Measurements from ENCODE around the gene SUMF1.

SUMF1 gene

GRCh38 chr3:4493014-4493940 is 26.2 kb upstream of the SUMF1 start, which contains the start of gene ITPR1:
Gene ITPR1, plus strand, starts transcription at chr3:4493348. Its CDS starts 23,144 bp downstream, at chr3:4516492.
- Histone ChIP-seq H3K36me3 (ENCODE audit: control insufficient read depth in 1 of 2, insufficient read depth in 2 of 2, low read depth in 1 of 2, low read length in 2 of 2) (no peaks in the 10 kb centered on the region), H3K4me1 (ENCODE audit: control insufficient read depth, insufficient read depth, low read depth, low read length) (peaks cover 9% of the 10 kb centered on the region), H2BK120ac (ENCODE audit: low read depth, low read length) (no peak within 1 kb of the TSS), H3K27ac (ENCODE audit: low read length, poor library complexity, severe bottlenecking) (peak within 1 kb of the TSS; percentile 46), H3K4me3 (ENCODE audit: insufficient read depth in 1 of 2, low read depth in 1 of 2, low read length in 2 of 2) (peak within 1 kb of the TSS; percentile 73 to 90), H2BK5ac (ENCODE audit: low read depth, low read length, poor library complexity, severe bottlenecking) (peak within 1 kb of the TSS; percentile 5), H3K4me2 (ENCODE audit: low read length, poor library complexity, severe bottlenecking) (peak within 1 kb of the TSS; percentile 92), H2BK15ac (ENCODE audit: low read depth, poor library complexity, severe bottlenecking) (peak within 1 kb of the TSS; percentile 97), H3K9me3 (ENCODE audit: control insufficient read depth, low read length) (no peaks in the 10 kb centered on the region), H4K8ac (ENCODE audit: low read length) (peak within 1 kb of the TSS; percentile 62), H3K79me1 (replicated peaks; ENCODE audit: low read length, poor library complexity, severe bottlenecking) (peaks cover 1% of the 10 kb centered on the region), H3K18ac (ENCODE audit: low read depth in 1 of 2, low read length in 2 of 2) (peak within 1 kb of the TSS; percentile 61 to 67), H3K23ac (ENCODE audit: low read length in 2 of 2) (peak within 1 kb of the TSS in 1 of 2 experiments; percentile 20), H3K27me3 (ENCODE audit: control insufficient read depth in 1 of 2, insufficient read depth in 1 of 2, low read length in 2 of 2) (peaks cover 0 to 51% of the 10 kb centered on the region in 2 experiments), H2AK5ac (ENCODE audit: low read length, severe bottlenecking) (no peak within 1 kb of the TSS), H2AFZ (ENCODE audit: low read depth, low read length) (peak within 1 kb of the TSS; percentile 97), H3K14ac (ENCODE audit: low read length in 2 of 2) (peak within 1 kb of the TSS in 1 of 2 experiments; percentile 18), H3K9ac (ENCODE audit: low read length) (peak within 1 kb of the TSS; percentile 92), H3K4ac (ENCODE audit: low read depth in 1 of 2, low read length in 2 of 2) (peak within 1 kb of the TSS in 1 of 2 experiments; percentile 55), H4K91ac (ENCODE audit: low read length) (no peak within 1 kb of the TSS), H2BK12ac (ENCODE audit: low read length in 2 of 2) (peak within 1 kb of the TSS; percentile 32 to 66)
- WGBS = 0% methylated on average over 35 of the region's 47 CpGs
- peak; percentile 99 for DNase-seq

DNA sequence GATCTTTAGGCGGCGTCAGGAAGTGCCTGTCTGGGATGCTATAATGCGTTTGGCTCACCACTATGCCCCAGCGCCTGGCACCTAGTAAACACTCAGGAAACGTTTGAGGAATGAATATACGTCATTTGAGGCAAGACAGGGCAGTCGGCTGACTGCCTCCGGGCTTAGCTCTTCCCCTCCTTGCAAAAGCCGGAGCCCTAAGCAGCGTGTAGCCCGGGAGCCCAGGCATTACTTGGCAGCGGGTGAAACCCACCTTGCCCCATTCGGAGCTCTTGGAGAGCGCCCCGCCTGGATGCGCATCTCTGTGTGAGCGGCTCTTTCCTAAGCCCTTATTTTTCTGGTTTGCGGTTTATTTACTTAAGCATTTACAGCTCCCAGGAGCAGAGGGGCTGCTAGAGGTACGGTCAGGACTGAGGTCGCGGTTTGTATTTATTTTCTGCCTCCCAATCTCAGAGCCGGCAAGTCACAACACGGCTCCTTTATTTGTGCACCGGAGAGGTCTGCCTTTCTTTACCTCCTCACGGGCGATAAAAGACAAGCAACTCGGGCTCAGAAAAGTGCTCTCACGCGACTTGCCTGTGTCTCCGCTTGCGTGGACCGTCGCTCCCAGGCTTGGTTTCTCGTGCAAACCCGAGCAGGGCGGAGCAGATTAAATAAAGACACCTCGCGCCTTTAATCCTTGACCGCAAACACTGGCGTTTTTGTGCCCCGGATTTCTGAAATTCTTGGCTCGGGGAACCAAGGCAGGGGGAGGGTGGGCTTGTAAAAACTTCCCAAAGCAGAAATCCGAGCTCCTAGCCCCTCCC is 25.3 kb upstream of the SUMF1 start:
- Histone ChIP-seq H2BK120ac (ENCODE audit: low read depth, low read length) (no peak overlapping the region), H3K4ac (ENCODE audit: low read depth in 1 of 2, low read length in 2 of 2) (peak overlapping the region in 1 of 2 experiments; percentile 55), H3K9ac (ENCODE audit: low read length) (peak overlapping the region; percentile 92), H4K91ac (ENCODE audit: low read length) (no peak overlapping the region), H3K14ac (ENCODE audit: low read length in 2 of 2) (peak overlapping the region in 1 of 2 experiments; percentile 18), H2BK12ac (ENCODE audit: low read length in 2 of 2) (peak overlapping the region; percentile 32 to 66), H3K9me3 (ENCODE audit: control insufficient read depth, low read length) (no peaks in the 10 kb centered on the region), H2AFZ (ENCODE audit: low read depth, low read length) (peak overlapping the region; percentile 67), H3K4me3 (ENCODE audit: insufficient read depth in 1 of 2, low read depth in 1 of 2, low read length in 2 of 2) (peak overlapping the region; percentile 73 to 90), H4K8ac (ENCODE audit: low read length) (peak overlapping the region; percentile 62), H3K27me3 (ENCODE audit: control insufficient read depth in 1 of 2, insufficient read depth in 1 of 2, low read length in 2 of 2) (peaks cover 0 to 49% of the 10 kb centered on the region in 2 experiments), H2BK5ac (ENCODE audit: low read depth, low read length, poor library complexity, severe bottlenecking) (peak overlapping the region; percentile 5), H3K79me1 (replicated peaks; ENCODE audit: low read length, poor library complexity, severe bottlenecking) (peaks cover 1% of the 10 kb centered on the region), H3K18ac (ENCODE audit: low read depth in 1 of 2, low read length in 2 of 2) (peak overlapping the region; percentile 61 to 67), H3K36me3 (ENCODE audit: control insufficient read depth in 1 of 2, insufficient read depth in 2 of 2, low read depth in 1 of 2, low read length in 2 of 2) (no peaks in the 10 kb centered on the region), H3K27ac (ENCODE audit: low read length, poor library complexity, severe bottlenecking) (peak overlapping the region; percentile 46), H2AK5ac (ENCODE audit: low read length, severe bottlenecking) (no peak overlapping the region), H2BK15ac (ENCODE audit: low read depth, poor library complexity, severe bottlenecking) (peak overlapping the region; percentile 97), H3K4me1 (ENCODE audit: control insufficient read depth, insufficient read depth, low read depth, low read length) (peaks cover 9% of the 10 kb centered on the region), H3K23ac (ENCODE audit: low read length in 2 of 2) (peak overlapping the region in 1 of 2 experiments; percentile 20), H3K4me2 (ENCODE audit: low read length, poor library complexity, severe bottlenecking) (peak overlapping the region; percentile 92)
- peak; percentile 80 for DNase-seq
- under 1% methylated on average over 41 of the region's 43 CpGs for WGBS

DNA sequence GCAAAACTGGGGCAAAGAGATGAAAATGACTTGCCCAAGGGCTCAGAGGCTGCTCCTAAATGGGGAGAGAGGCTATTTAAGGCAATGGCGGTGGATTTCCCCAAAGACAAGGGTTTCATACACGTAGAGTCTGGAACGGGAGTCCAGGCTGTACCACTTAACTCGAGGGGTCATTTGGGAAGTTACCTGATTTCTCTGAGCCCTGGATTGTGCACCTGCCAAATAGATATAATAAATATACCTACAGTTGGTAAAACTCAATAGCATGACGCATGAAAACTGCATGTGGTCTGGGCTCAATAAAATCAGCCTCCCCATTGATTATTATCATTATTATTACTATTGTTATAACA is 24.8 kb upstream of the SUMF1 start:
- Histone ChIP-seq H2BK120ac (ENCODE audit: low read depth, low read length) (no peak overlapping the region), H3K9ac (ENCODE audit: low read length) (peak overlapping the region; percentile 92), H2AFZ (ENCODE audit: low read depth, low read length) (no peak overlapping the region), H4K91ac (ENCODE audit: low read length) (no peak overlapping the region), H3K4me1 (ENCODE audit: control insufficient read depth, insufficient read depth, low read depth, low read length) (peaks cover 9% of the 10 kb centered on the region), H3K79me1 (replicated peaks; ENCODE audit: low read length, poor library complexity, severe bottlenecking) (peaks cover 1% of the 10 kb centered on the region), H3K36me3 (ENCODE audit: control insufficient read depth in 1 of 2, insufficient read depth in 2 of 2, low read depth in 1 of 2, low read length in 2 of 2) (no peaks in the 10 kb centered on the region), H2BK12ac (ENCODE audit: low read length in 2 of 2) (no peak overlapping the region), H2AK5ac (ENCODE audit: low read length, severe bottlenecking) (peak overlapping the region; percentile 49), H4K8ac (ENCODE audit: low read length) (no peak overlapping the region), H3K14ac (ENCODE audit: low read length in 2 of 2) (no peak overlapping the region), H3K27ac (ENCODE audit: low read length, poor library complexity, severe bottlenecking) (no peak overlapping the region), H3K4me3 (ENCODE audit: insufficient read depth in 1 of 2, low read depth in 1 of 2, low read length in 2 of 2) (peak overlapping the region in 1 of 2 experiments; percentile 90), H3K9me3 (ENCODE audit: control insufficient read depth, low read length) (no peaks in the 10 kb centered on the region), H3K4ac (ENCODE audit: low read depth in 1 of 2, low read length in 2 of 2) (no peak overlapping the region), H3K4me2 (ENCODE audit: low read length, poor library complexity, severe bottlenecking) (no peak overlapping the region), H3K18ac (ENCODE audit: low read depth in 1 of 2, low read length in 2 of 2) (no peak overlapping the region), H3K23ac (ENCODE audit: low read length in 2 of 2) (no peak overlapping the region), H2BK5ac (ENCODE audit: low read depth, low read length, poor library complexity, severe bottlenecking) (no peak overlapping the region), H3K27me3 (ENCODE audit: control insufficient read depth in 1 of 2, insufficient read depth in 1 of 2, low read length in 2 of 2) (peaks cover 0 to 49% of the 10 kb centered on the region in 2 experiments), H2BK15ac (ENCODE audit: low read depth, poor library complexity, severe bottlenecking) (no peak overlapping the region)
- DNase-seq = no peak
- WGBS = 51% methylated on average over 4 of the region's 5 CpGs
